ENCODE measurements around the gene VPS37B.
A peak's percentile ranks its signal among the peaks of the same experiment; 100 is the strongest.

VPS37B gene

GRCh38 chr12:122841544-122842321 is 54.2 kb downstream of the VPS37B start (continued):
- TF ChIP-seq ZBTB44 (tag by site-specific recombination; IDR thresholded peaks at IDR 0.05) (no peak), ZNF433 (tag by site-specific recombination; IDR thresholded peaks at IDR 0.05; ENCODE audit: low read depth) (no peak), ZNF791 (tag by site-specific recombination; IDR thresholded peaks at IDR 0.05) (no peak), ZNF558 (tag by site-specific recombination; IDR thresholded peaks at IDR 0.05) (no peak), ZNF19 (tag by site-specific recombination; IDR thresholded peaks at IDR 0.05; ENCODE audit: low read depth) (no peak), SP7 (tag by site-specific recombination; IDR thresholded peaks at IDR 0.05) (0 out of 2 replicates have a peak, but pooled peaks have one; percentile 57), ZNF398 (tag by site-specific recombination; IDR thresholded peaks at IDR 0.05) (no peak), ZBTB20 (tag by site-specific recombination; IDR thresholded peaks at IDR 0.05) (peak; percentile 45; the same call in 1 of the 2 replicates), ZFP37 (tag by site-specific recombination; IDR thresholded peaks at IDR 0.05) (no peak), REST (tag by site-specific recombination; IDR thresholded peaks at IDR 0.05) (no peak), ZNF776 (tag by site-specific recombination; IDR thresholded peaks at IDR 0.05; ENCODE audit: borderline replicate concordance) (no peak), PRDM2 (tag by site-specific recombination; IDR thresholded peaks at IDR 0.05; ENCODE audit: borderline replicate concordance) (no peak), ZNF223 (tag by site-specific recombination; IDR thresholded peaks at IDR 0.05) (no peak), HOXC10 (CRISPR knock-in tag; IDR thresholded peaks at IDR 0.05) (no peak), ZBTB7A (tag by site-specific recombination; IDR thresholded peaks at IDR 0.05; ENCODE audit: low read depth) (no peak), ZNF626 (tag by site-specific recombination; IDR thresholded peaks at IDR 0.05) (no peak), ZNF660 (tag by site-specific recombination; IDR thresholded peaks at IDR 0.05) (no peak; the same call in 1 of the 2 replicates), HIC1 (tag by site-specific recombination; IDR thresholded peaks at IDR 0.05) (no peak), GLI4 (tag by site-specific recombination; IDR thresholded peaks at IDR 0.05) (no peak), ZNF529 (tag by site-specific recombination; IDR thresholded peaks at IDR 0.05; ENCODE audit: insufficient replicate concordance) (no peak), ZNF121 (tag by site-specific recombination; IDR thresholded peaks at IDR 0.05) (no peak), ZNF341 (tag by site-specific recombination; IDR thresholded peaks at IDR 0.05; ENCODE audit: low read depth) (peak; percentile 50; the same call in 1 of the 2 replicates), ZNF501 (tag by site-specific recombination; IDR thresholded peaks at IDR 0.05) (no peak), ZNF2 (tag by site-specific recombination; IDR thresholded peaks at IDR 0.05) (no peak), ZNF621 (tag by site-specific recombination; IDR thresholded peaks at IDR 0.05) (no peak)

Data from HEK293 (cell line).